Adrenal gland (tissue), 5 donors: ENCODE results near the gene HCN4.

Experiments used
- POLR2A ChIP-seq, 2 donors: fragments of 450-650 bp; IDR thresholded peaks; one replicate each; pipeline ENCODE4 v1.6.1; 2017; ENCODE audit warnings: antibody characterized with exemption in 2 of 2, mild to moderate bottlenecking in 2 of 2, moderate library complexity in 1 of 2
- TF ChIP-seq, protein P1 (sequence below), 6 experiments: fragments of 450-650 bp in 4 of 6; fragments of 200-600 bp in 2 of 6; sonication (generic) in 1 of 6; IDR thresholded peaks; 1 replicate in 5 of 6; 2 replicates in 1 of 6; pipeline versions ENCODE4 v1.5.1 to v1.8.0; 2016 to 2021; ENCODE audit warnings: antibody characterized with exemption in 6 of 6, mild to moderate bottlenecking in 2 of 6, moderate library complexity in 1 of 6
- donor health status: DM: no; HTN: no; CAD: no.

DNA sequence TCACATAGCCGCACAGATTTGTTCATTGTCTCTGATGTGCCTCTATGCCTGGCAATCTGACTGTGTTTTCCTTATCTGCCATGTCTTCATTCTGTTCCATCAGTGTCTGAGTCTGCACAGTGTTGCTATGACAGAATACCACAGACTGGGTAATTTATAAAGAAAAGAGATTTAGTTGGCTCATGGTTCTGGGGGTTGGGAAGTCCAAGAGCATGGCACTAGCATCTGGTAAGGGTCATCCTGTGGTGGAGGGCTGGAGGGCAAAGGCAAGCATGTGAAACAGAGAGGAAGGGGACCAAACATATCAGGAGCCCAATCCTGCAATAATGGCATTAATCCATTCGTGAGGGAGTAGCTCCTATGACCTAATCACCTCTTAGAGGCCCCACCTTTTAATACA, 11.9 kb upstream of the HCN4 start:
- TF ChIP-seq POLR2A (IDR thresholded peaks at IDR 0.05): no peak
- TF ChIP-seq, protein P1, sequence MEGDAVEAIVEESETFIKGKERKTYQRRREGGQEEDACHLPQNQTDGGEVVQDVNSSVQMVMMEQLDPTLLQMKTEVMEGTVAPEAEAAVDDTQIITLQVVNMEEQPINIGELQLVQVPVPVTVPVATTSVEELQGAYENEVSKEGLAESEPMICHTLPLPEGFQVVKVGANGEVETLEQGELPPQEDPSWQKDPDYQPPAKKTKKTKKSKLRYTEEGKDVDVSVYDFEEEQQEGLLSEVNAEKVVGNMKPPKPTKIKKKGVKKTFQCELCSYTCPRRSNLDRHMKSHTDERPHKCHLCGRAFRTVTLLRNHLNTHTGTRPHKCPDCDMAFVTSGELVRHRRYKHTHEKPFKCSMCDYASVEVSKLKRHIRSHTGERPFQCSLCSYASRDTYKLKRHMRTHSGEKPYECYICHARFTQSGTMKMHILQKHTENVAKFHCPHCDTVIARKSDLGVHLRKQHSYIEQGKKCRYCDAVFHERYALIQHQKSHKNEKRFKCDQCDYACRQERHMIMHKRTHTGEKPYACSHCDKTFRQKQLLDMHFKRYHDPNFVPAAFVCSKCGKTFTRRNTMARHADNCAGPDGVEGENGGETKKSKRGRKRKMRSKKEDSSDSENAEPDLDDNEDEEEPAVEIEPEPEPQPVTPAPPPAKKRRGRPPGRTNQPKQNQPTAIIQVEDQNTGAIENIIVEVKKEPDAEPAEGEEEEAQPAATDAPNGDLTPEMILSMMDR (IDR thresholded peaks at IDR 0.05): no peak
